ENCODE data around the gene AMPD1. TPM values are rescaled to one million over a fixed set of nuclear protein-coding genes. Genes with fewer than 3 reads are reported as not detected.

The AMPD1 gene
- total and polyA plus RNA-seq, 10 of the 15 experiments (the other 5 are each of a cell fraction or from before 2014, with no cell fraction given): 0.12 to 0.30 (median 0.14) TPM; not detected in 7

DNA sequence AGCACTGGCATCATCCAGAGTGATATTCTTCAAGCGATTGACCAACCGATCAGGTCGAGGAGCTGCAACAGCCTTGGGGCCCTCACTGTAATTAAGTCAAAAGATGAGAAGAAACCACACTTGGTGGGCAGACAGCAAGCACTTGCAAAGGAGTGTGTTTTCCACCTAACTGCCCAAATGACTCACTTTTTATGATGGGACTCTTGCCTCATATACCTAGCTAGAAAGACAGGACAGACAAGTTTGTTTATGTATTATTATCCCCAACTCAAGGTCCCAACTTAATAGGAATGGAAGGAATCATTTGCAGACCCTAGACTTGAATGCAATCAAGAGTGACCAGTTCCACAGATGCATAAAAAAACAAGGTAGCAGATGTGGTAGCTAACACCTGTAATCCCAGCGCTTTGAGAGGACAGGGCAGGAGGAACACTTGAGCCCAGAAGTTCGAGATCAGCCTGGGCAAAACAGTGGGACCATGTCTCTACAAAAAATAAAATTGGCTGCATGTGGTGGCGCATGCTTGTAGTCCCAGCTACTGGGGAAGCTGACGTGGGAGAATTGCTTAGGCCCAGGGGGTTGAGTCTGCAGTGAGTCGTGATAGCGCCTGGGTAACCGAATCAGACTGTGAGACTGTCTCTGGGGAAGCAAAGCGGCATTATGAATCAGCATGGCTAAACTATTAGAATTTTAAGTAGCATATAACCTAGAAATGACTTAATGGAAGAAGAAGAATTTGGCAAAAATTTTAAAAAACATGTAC lies 23.5 kb upstream of the AMPD1 start:
- Histone ChIP-seq H3K27me3 (replicated peaks in 1 of 2; ENCODE audit: control insufficient read depth in 2 of 2, insufficient read depth in 2 of 2, low read length in 1 of 2) (no peaks in the 10 kb centered on the region), H3K27ac (ENCODE audit: control insufficient read depth, insufficient read depth) (no peak overlapping the region), H3K36me3 (ENCODE audit: control insufficient read depth in 2 of 2, insufficient read depth in 2 of 2, low read length in 1 of 2) (peaks cover 9 to 31% of the 10 kb centered on the region in 2 experiments), H3K9ac (ENCODE audit: control insufficient read depth, insufficient read depth, low read length) (no peak overlapping the region), H3K4me2 (ENCODE audit: control insufficient read depth, insufficient read depth) (no peak overlapping the region), H2AFZ (ENCODE audit: control insufficient read depth, low read depth, low read length) (no peak overlapping the region), H3K79me2 (ENCODE audit: control insufficient read depth, insufficient read depth, low read length) (peaks cover 24% of the 10 kb centered on the region), H3K4me3 (no peak overlapping the region), H4K20me1 (ENCODE audit: control insufficient read depth, insufficient read depth) (no peaks in the 10 kb centered on the region), H3K4me1 (ENCODE audit: control insufficient read depth, insufficient read depth, low read length) (no peaks in the 10 kb centered on the region), H3K9me3 (replicated peaks; ENCODE audit: control insufficient read depth, insufficient read depth, low read length) (no peaks in the 10 kb centered on the region)
- ChIA-PET CTCF (no interaction called here), RAD21 (ENCODE audit: unreplicated experiment) (no interaction called here), SMC1A (ENCODE audit: uncharacterized antibody, unreplicated experiment) (interaction anchor here (0.7 to 3.3 kb wide), 3 partner anchors 24 to 296 kb away, joined by 3 to 24 read pairs (median 4); partner anchors contain the start of gene CSDE1), POLR2A (interaction anchor here (0.8 to 5.1 kb wide), 2 partner anchors 12 to 39 kb away, joined by 3 to 36 read pairs; partner anchors contain the start of gene CSDE1)
- WGBS (ENCODE audit: insufficient coverage, insufficient replicate concordance, low lambda C conversion rate, missing lambda C conversion rate): 43% methylated on average over 11 of the region's 11 CpGs
- BruUV-seq (replicated peaks): no TSS peak
- intact Hi-C loops (cut with micrococcal nuclease; ENCODE audit: unreplicated experiment) (no loop called here), in situ Hi-C loops (cut with MboI) (no loop called here)
- FAIRE-seq (no peak), DNase-seq (ENCODE audit: low read depth, low spot score) (no peak), ATAC-seq (no peak)
- TF ChIP-seq TBL1XR1 (IDR thresholded peaks at IDR 0.05; ENCODE audit: low read depth, low read length) (no peak), ZNF274 (IDR thresholded peaks at IDR 0.05; ENCODE audit: insufficient read depth, insufficient read length) (no peak), ASH2L (IDR thresholded peaks at IDR 0.05; ENCODE audit: borderline replicate concordance, low read depth) (no peak), NFXL1 (IDR thresholded peaks at IDR 0.05; ENCODE audit: borderline replicate concordance) (no peak), PKNOX1 (IDR thresholded peaks at IDR 0.05) (no peak), POU2F2 (IDR thresholded peaks at IDR 0.05; ENCODE audit: borderline replicate concordance, low read depth, low read length) (no peak), LARP7 (IDR thresholded peaks at IDR 0.05) (no peak), ZNF687 (IDR thresholded peaks at IDR 0.05) (no peak), STAT1 (conservative IDR thresholded peaks at IDR 0.05) (no peak)
- TF ChIP-seq, protein P1, sequence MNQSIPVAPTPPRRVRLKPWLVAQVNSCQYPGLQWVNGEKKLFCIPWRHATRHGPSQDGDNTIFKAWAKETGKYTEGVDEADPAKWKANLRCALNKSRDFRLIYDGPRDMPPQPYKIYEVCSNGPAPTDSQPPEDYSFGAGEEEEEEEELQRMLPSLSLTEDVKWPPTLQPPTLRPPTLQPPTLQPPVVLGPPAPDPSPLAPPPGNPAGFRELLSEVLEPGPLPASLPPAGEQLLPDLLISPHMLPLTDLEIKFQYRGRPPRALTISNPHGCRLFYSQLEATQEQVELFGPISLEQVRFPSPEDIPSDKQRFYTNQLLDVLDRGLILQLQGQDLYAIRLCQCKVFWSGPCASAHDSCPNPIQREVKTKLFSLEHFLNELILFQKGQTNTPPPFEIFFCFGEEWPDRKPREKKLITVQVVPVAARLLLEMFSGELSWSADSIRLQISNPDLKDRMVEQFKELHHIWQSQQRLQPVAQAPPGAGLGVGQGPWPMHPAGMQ (IDR thresholded peaks at IDR 0.05; ENCODE audit: borderline replicate concordance): no peak
- TF ChIP-seq, protein P2, sequence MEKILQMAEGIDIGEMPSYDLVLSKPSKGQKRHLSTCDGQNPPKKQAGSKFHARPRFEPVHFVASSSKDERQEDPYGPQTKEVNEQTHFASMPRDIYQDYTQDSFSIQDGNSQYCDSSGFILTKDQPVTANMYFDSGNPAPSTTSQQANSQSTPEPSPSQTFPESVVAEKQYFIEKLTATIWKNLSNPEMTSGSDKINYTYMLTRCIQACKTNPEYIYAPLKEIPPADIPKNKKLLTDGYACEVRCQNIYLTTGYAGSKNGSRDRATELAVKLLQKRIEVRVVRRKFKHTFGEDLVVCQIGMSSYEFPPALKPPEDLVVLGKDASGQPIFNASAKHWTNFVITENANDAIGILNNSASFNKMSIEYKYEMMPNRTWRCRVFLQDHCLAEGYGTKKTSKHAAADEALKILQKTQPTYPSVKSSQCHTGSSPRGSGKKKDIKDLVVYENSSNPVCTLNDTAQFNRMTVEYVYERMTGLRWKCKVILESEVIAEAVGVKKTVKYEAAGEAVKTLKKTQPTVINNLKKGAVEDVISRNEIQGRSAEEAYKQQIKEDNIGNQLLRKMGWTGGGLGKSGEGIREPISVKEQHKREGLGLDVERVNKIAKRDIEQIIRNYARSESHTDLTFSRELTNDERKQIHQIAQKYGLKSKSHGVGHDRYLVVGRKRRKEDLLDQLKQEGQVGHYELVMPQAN (conservative IDR thresholded peaks at IDR 0.05): no peak

Measured in GM12878 (cell line).